Caco-2 (cell line): ENCODE data around the gene SLC19A3. TPM values are rescaled to one million over a fixed set of nuclear protein-coding genes. Genes with fewer than 3 reads are reported as not detected.

Experiments
- BruUV-seq: library from RNA; stranded (reverse); fragments of 400-500 nt; replicated peaks from 2 replicates; lab custom pipeline; 2021; lab: Mats Ljungman, UMichigan
- CTCF ChIA-PET: fragments of 300-600 bp; sonication (Branson Sonifier 250); formaldehyde crosslinking; loops from one replicate; lab custom pipeline; 2022; ENCODE audit warnings: antibody characterized with exemption; lab: Charles Lee
- POLR2A ChIA-PET: fragments of 300-600 bp; sonication (Branson Sonifier 250); formaldehyde crosslinking; loops from one replicate; lab custom pipeline; 2022; ENCODE audit warnings: antibody characterized with exemption; lab: Charles Lee
- DNase-seq, 2 experiments: peaks; one replicate each; pipeline versions ENCODE4 v3.0.0 to v3.0.0-alpha.2; 2020 to 2022
- H3K27me3 ChIP-seq: replicated peaks from 2 replicates; pipeline ENCODE4 v1.6.0; 2011; ENCODE audit warnings: low read length; ENCODE audit not compliant: control insufficient read depth, insufficient read depth
- H3K36me3 ChIP-seq: 2 replicates; pipeline ENCODE4 v1.5.1; 2011; ENCODE audit warnings: low read length; ENCODE audit not compliant: control insufficient read depth, insufficient read depth
- H3K4me1 ChIP-seq: fragments of 250-450 bp; sonication (Bioruptor Pico); 2 replicates; pipeline ENCODE4 v1.5.1; 2020; ENCODE audit warnings: mild to moderate bottlenecking
- H3K4me3 ChIP-seq: 2 replicates; pipeline ENCODE4 v1.5.1; 2011; ENCODE audit warnings: low read depth, mild to moderate bottlenecking, control low read depth, low read length
- H3K9me3 ChIP-seq: fragments of 250-450 bp; sonication (Bioruptor Pico); 2 replicates; pipeline ENCODE4 v1.5.1; 2020; ENCODE audit warnings: mild to moderate bottlenecking, moderate library complexity
- H3K27ac Mint-ChIP-seq: one replicate; pipeline ENCODE4 v1.8.0; 2022; ENCODE audit warnings: mixed read lengths; ENCODE audit not compliant: unreplicated experiment
- H3K27me3 Mint-ChIP-seq: one replicate; pipeline ENCODE4 v1.8.0; 2022; ENCODE audit warnings: mixed read lengths; ENCODE audit not compliant: insufficient read depth, unreplicated experiment
- H3K36me3 Mint-ChIP-seq: one replicate; pipeline ENCODE4 v1.8.0; 2022; ENCODE audit warnings: mild to moderate bottlenecking, mixed read lengths; ENCODE audit not compliant: insufficient read depth, unreplicated experiment
- H3K4me1 Mint-ChIP-seq: one replicate; pipeline ENCODE4 v1.8.0; 2022; ENCODE audit warnings: low read depth, mixed read lengths; ENCODE audit not compliant: unreplicated experiment
- H3K4me3 Mint-ChIP-seq: one replicate; pipeline ENCODE4 v1.8.0; 2022; ENCODE audit warnings: mild to moderate bottlenecking, moderate library complexity, mixed read lengths; ENCODE audit not compliant: unreplicated experiment
- H3K9me3 Mint-ChIP-seq: one replicate; pipeline ENCODE4 v1.8.0; 2022; ENCODE audit warnings: mixed read lengths; ENCODE audit not compliant: unreplicated experiment
- CTCF ChIP-seq, 2 experiments: fragments of 200-600 bp in 1 of 2; IDR thresholded peaks; 1 replicate in 1 of 2; 2 replicates in 1 of 2; pipeline versions ENCODE4 v1.5.1 to v1.8.0; 2011 to 2022; ENCODE audit warnings: antibody characterized with exemption in 1 of 2, control low read depth in 1 of 2, inconsistent platforms in 1 of 2, low read depth in 1 of 2, low read length in 1 of 2, mild to moderate bottlenecking in 1 of 2, moderate library complexity in 1 of 2; ENCODE audit not compliant: insufficient read depth in 1 of 2, severe bottlenecking in 1 of 2, unreplicated experiment in 1 of 2
- intact Hi-C: fragments of 100-400 bp; cut with micrococcal nuclease; formaldehyde crosslinking; loops from one replicate; pipeline ENCODE4 v1.10.0; 2022; ENCODE audit not compliant: unreplicated experiment
- total RNA-seq: library from RNA; stranded (reverse); gene quantifications from 2 replicates; pipeline ENCODE4 v1.2.3, GENCODE V29; 2022

The SLC19A3 gene
- total RNA-seq, 1 experiment from 2014 or later = 98.5 TPM

GRCh38 chr2:227706859-227707258, 11.0 kb downstream of the SLC19A3 start:
- no TSS peak for BruUV-seq
- no peaks in the 10 kb centered on the region for H3K9me3 Mint-ChIP-seq
- H3K4me1 Mint-ChIP-seq = peaks cover 29% of the 10 kb centered on the region
- Histone ChIP-seq H3K36me3 (peaks cover 2% of the 10 kb centered on the region; the same call in 1 of the 2 replicates), H3K9me3 (no peaks in the 10 kb centered on the region), H3K4me3 (no peak overlapping the region), H3K27me3 (no peaks in the 10 kb centered on the region), H3K4me1 (peaks cover 42% of the 10 kb centered on the region)
- H3K4me3 Mint-ChIP-seq = no peak overlapping the region
- H3K27me3 Mint-ChIP-seq = no peaks in the 10 kb centered on the region
- ChIA-PET CTCF (no interaction called here), POLR2A (no interaction called here)
- DNase-seq = peak; percentile 12 to 42
- no peak for TF ChIP-seq CTCF (IDR thresholded peaks at IDR 0.05; ENCODE audit: insufficient read depth in 1 of 2, low read depth in 1 of 2, low read length in 1 of 2, severe bottlenecking in 1 of 2, unreplicated experiment in 1 of 2)
- intact Hi-C loops = no loop called here
- H3K36me3 Mint-ChIP-seq = peaks cover 81% of the 10 kb centered on the region
- H3K27ac Mint-ChIP-seq = no peak overlapping the region

GRCh38 chr2:227703961-227704360, 13.9 kb downstream of the SLC19A3 start:
- BruUV-seq = TSS peak; percentile 94
- POLR2A ChIA-PET = no interaction called here
- Histone ChIP-seq H3K36me3 (peaks cover 7% of the 10 kb centered on the region), H3K4me1 (peaks cover 55% of the 10 kb centered on the region), H3K27me3 (no peaks in the 10 kb centered on the region), H3K4me3 (no peak overlapping the region), H3K9me3 (no peaks in the 10 kb centered on the region)
- Mint-ChIP-seq H3K4me3 (peak overlapping the region; percentile 60), H3K27me3 (no peaks in the 10 kb centered on the region), H3K36me3 (peaks cover 88% of the 10 kb centered on the region), H3K4me1 (peaks cover 34% of the 10 kb centered on the region), H3K27ac (peak overlapping the region; percentile 96), H3K9me3 (no peaks in the 10 kb centered on the region)
- CTCF ChIA-PET = no interaction called here
- TF ChIP-seq CTCF (IDR thresholded peaks at IDR 0.05; ENCODE audit: insufficient read depth in 1 of 2, low read depth in 1 of 2, low read length in 1 of 2, severe bottlenecking in 1 of 2, unreplicated experiment in 1 of 2) = no peak
- no peak for DNase-seq
- intact Hi-C loops = loop anchor here (1.0 to 5.0 kb wide), 6 partner anchors 14 to 577 kb away; partner anchors contain the start of gene SLC19A3

GRCh38 chr2:227703280-227703732, 14.5 kb downstream of the SLC19A3 start:
- POLR2A ChIA-PET = no interaction called here
- H3K36me3 ChIP-seq = peaks cover 7% of the 10 kb centered on the region
- peak; percentile 84 to 89 for DNase-seq
- peak overlapping the region; percentile 96 for H3K27ac Mint-ChIP-seq
- no peaks in the 10 kb centered on the region for H3K27me3 Mint-ChIP-seq
- H3K4me1 Mint-ChIP-seq = peaks cover 34% of the 10 kb centered on the region
- intact Hi-C loops = loop anchor here (1.0 to 5.0 kb wide), 6 partner anchors 15 to 576 kb away; partner anchors contain the start of gene SLC19A3
- H3K4me3 Mint-ChIP-seq = peak overlapping the region; percentile 60
- H3K27me3 ChIP-seq = no peaks in the 10 kb centered on the region
- no peaks in the 10 kb centered on the region for H3K9me3 ChIP-seq
- no peaks in the 10 kb centered on the region for H3K9me3 Mint-ChIP-seq
- BruUV-seq = no TSS peak
- no peak overlapping the region for H3K4me3 ChIP-seq
- peaks cover 51% of the 10 kb centered on the region for H3K4me1 ChIP-seq
- H3K36me3 Mint-ChIP-seq = peaks cover 92% of the 10 kb centered on the region
- no peak for TF ChIP-seq CTCF (IDR thresholded peaks at IDR 0.05; ENCODE audit: insufficient read depth in 1 of 2, low read depth in 1 of 2, low read length in 1 of 2, severe bottlenecking in 1 of 2, unreplicated experiment in 1 of 2)
- CTCF ChIA-PET = interaction anchor here (0.5 to 1.1 kb wide), 3 partner anchors 10 to 63 kb away, joined by 3 to 4 read pairs (median 3); no protein-coding TSS in a partner anchor
